Left ventricle myocardium inferior (tissue), 1 donor: ENCODE data around the gene EMP2. TPM values are rescaled to one million over a fixed set of nuclear protein-coding genes. Genes with fewer than 3 reads are reported as not detected.

Source experiments
- DNase-seq: peaks from one replicate; pipeline ENCODE4 v3.0.0-alpha.2; 2020
- H3K27ac ChIP-seq: fragments of 200-600 bp; replicated peaks from 2 replicates; pipeline ENCODE4 v1.8.0; 2021
- H3K27me3 ChIP-seq: fragments of 200-600 bp; 2 replicates; pipeline ENCODE4 v1.8.0; 2021; ENCODE audit warnings: low read depth
- H3K36me3 ChIP-seq: fragments of 200-600 bp; 2 replicates; pipeline ENCODE4 v1.8.0; 2021
- H3K4me1 ChIP-seq: fragments of 200-600 bp; 2 replicates; pipeline ENCODE4 v1.8.0; 2021
- H3K4me3 ChIP-seq: fragments of 200-600 bp; 2 replicates; pipeline ENCODE4 v1.8.0; 2021; ENCODE audit warnings: mild to moderate bottlenecking, moderate library complexity
- H3K9me3 ChIP-seq: fragments of 200-600 bp; replicated peaks from 2 replicates; pipeline ENCODE4 v1.8.0; 2021
- CTCF ChIP-seq: fragments of 200-600 bp; IDR thresholded peaks from 2 replicates; pipeline ENCODE4 v1.8.0; 2021; ENCODE audit warnings: antibody characterized with exemption, mild to moderate bottlenecking, borderline replicate concordance
- intact Hi-C: fragments of 100-400 bp; cut with micrococcal nuclease; formaldehyde crosslinking; loops from one replicate; pipeline ENCODE4 v1.11.0; 2022
- total RNA-seq: library from RNA; stranded (reverse); fragmentation: NEBNext Ultra II Directional; extraction: Animal tissue kit (Norgen Biotek cat#: 25700); gene quantifications from one replicate; pipeline ENCODE4 v1.2.1, GENCODE V29; 2021
- donor health status: DM: no; HTN: yes; CAD: no; lungs with severe emphysema.

EMP2 gene
- total RNA-seq, 1 donor from 2014 or later, result 60.5 TPM

- Histone ChIP-seq H3K9me3 (no peaks in the 10 kb centered on the region), H3K4me1 (peaks cover 100% of the 10 kb centered on the region), H3K27me3 (no peaks in the 10 kb centered on the region), H3K4me3 (peak overlapping the region; percentile 100), H3K27ac (peak overlapping the region; percentile 99), H3K36me3 (no peaks in the 10 kb centered on the region)
- intact Hi-C loops, result no loop called here
- TF ChIP-seq CTCF, result no peak
- DNase-seq, result no peak
These were observed 4.8 kb downstream of the EMP2 start for GRCh38 chr16:10575506-10576130.

DNA sequence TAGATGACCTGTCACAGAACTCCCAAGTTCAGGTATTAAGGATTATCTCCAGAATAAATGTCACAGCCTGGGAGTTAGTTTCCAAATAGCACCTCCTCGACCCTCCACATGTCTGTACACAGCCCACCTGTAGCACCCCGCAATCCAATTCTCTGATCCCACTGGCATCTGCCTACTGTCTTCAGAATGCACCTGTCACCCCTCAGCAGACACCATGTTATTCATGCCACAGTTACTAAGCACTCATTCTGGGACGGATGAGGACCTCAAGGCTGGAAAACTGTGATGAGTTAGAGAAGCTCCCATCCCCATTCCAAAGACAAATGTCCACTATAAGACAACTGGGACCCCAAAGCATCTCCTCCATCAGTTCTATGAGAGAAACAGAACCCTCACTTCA, 7.8 kb downstream of the EMP2 start:
- Histone ChIP-seq H3K9me3 (no peaks in the 10 kb centered on the region), H3K27me3 (no peaks in the 10 kb centered on the region), H3K36me3 (no peaks in the 10 kb centered on the region), H3K4me1 (peaks cover 100% of the 10 kb centered on the region), H3K27ac (no peak overlapping the region), H3K4me3 (no peak overlapping the region)
- TF ChIP-seq CTCF, result no peak
- intact Hi-C loops, result no loop called here
- no peak for DNase-seq

DNA sequence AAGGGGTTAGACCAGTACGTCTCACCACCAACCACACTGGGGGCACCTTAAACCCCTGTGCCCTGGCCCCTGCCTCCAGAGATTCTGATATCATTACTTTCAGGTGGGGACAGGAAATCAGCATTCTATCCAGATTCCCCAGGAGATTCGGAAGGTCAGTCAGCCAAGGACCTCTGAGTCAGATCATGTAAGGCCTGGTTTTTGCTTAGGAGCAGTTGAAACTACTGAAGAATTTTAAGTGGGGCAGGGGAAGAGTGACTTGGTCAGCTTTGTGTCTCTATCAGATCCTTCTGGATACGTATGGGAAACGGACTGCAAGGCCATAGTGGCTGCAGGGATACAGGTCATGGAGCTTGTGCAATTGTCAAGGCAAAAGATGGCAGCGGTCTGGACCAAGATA, 9.0 kb downstream of the EMP2 start:
- DNase-seq, result no peak
- intact Hi-C loops, result no loop called here
- H3K27ac ChIP-seq, result peak overlapping the region; percentile 97
- H3K36me3 ChIP-seq, result peaks cover 10% of the 10 kb centered on the region
- H3K9me3 ChIP-seq, result no peaks in the 10 kb centered on the region
- H3K4me3 ChIP-seq, result no peak overlapping the region
- no peaks in the 10 kb centered on the region for H3K27me3 ChIP-seq
- H3K4me1 ChIP-seq, result peaks cover 100% of the 10 kb centered on the region
- no peak for TF ChIP-seq CTCF

- H3K27ac ChIP-seq, result peak overlapping the region; percentile 97
- no peak for TF ChIP-seq CTCF
- intact Hi-C loops, result no loop called here
- no peaks in the 10 kb centered on the region for H3K27me3 ChIP-seq
- H3K4me3 ChIP-seq, result peak overlapping the region; percentile 9
- no peak for DNase-seq
- peaks cover 100% of the 10 kb centered on the region for H3K4me1 ChIP-seq
- peaks cover 4% of the 10 kb centered on the region for H3K9me3 ChIP-seq
- H3K36me3 ChIP-seq, result peaks cover 11% of the 10 kb centered on the region
These were observed 10.8 kb downstream of the EMP2 start for GRCh38 chr16:10569621-10570020.

GRCh38 chr16:10566613-10567012, 13.8 kb downstream of the EMP2 start:
- TF ChIP-seq CTCF, result no peak
- Histone ChIP-seq H3K27ac (peak overlapping the region; percentile 97), H3K36me3 (peaks cover 11% of the 10 kb centered on the region), H3K4me3 (no peak overlapping the region), H3K9me3 (peaks cover 17% of the 10 kb centered on the region), H3K4me1 (peaks cover 100% of the 10 kb centered on the region), H3K27me3 (no peaks in the 10 kb centered on the region)
- DNase-seq, result no peak
- intact Hi-C loops, result no loop called here
